Uterus (tissue), 2 donors: ENCODE data around the gene MAPT.

ENCODE experiments used
- CTCF ChIP-seq, 4 experiments: fragments of 200-600 bp in 2 of 4; fragments of 450-650 bp in 2 of 4; sonication (generic) in 2 of 4; IDR thresholded peaks; one replicate each; pipeline ENCODE4 v1.5.1; 2016 to 2019; ENCODE audit warnings: antibody characterized with exemption in 4 of 4, mild to moderate bottlenecking in 2 of 4, moderate library complexity in 1 of 4
- POLR2A ChIP-seq, 2 donors: fragments of 450-650 bp; IDR thresholded peaks; one replicate each; pipeline ENCODE4 v1.6.1; 2016; ENCODE audit warnings: antibody characterized with exemption in 2 of 2, mild to moderate bottlenecking in 1 of 2, moderate library complexity in 1 of 2

GRCh38 chr17:46053911-46054534 lies 159.7 kb downstream of the MAPT start:
- TF ChIP-seq CTCF (IDR thresholded peaks at IDR 0.05) = no peak
- TF ChIP-seq POLR2A (IDR thresholded peaks at IDR 0.05) = no peak
